ENCODE results near the gene SELENOI.

DNA sequence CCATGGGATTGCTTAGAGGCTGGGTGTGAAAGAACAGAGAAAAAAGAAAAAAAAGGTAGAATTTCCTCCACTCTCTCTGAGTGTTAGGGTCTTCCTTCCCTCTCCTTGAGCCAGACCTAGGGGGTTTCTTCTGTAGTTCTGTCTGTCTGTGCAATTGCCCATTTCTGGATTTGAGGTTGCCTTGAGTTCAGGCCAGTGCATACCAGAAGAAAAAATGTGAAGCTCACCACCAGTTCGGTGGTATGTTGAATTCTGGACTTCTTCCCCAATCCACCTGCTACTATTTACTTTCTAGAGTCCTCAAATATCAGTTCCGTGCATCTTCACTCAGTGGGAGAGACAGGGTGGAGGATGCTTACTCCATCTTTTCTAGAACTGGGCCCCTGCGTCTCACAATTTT, 15.3 kb upstream of the SELENOI start:
- TF ChIP-seq EZH2 (IDR thresholded peaks at IDR 0.05) (no peak), POLR2AphosphoS5 (IDR thresholded peaks at IDR 0.05; ENCODE audit: borderline replicate concordance, low read depth, low read length) (no peak), FOXP2 (optimal IDR thresholded peaks at IDR 0.05; ENCODE audit: control extremely low read depth, extremely low read length, insufficient read depth) (no peak)

All from SK-N-MC (cell line).